T-helper 1 cell (primary cell): Measurements from ENCODE around the gene ZNF679.
"Not testable (repeated sequence)": the region's sequence is repeated elsewhere in the genome, so short reads cannot be mapped to it uniquely, and the experiment has no call there.

ENCODE experiments used
- DNase-seq, 5 donors: peaks; one replicate each; pipeline ENCODE4 v3.0.0-alpha.2; 2012 to 2020
- total RNA-seq, 4 donors: gene quantifications; one replicate each; lab custom pipeline; 2026; lab: John Stamatoyannopoulos, UW

Gene ZNF679
- total RNA-seq: 0 reads per million in 4 donors

DNA sequence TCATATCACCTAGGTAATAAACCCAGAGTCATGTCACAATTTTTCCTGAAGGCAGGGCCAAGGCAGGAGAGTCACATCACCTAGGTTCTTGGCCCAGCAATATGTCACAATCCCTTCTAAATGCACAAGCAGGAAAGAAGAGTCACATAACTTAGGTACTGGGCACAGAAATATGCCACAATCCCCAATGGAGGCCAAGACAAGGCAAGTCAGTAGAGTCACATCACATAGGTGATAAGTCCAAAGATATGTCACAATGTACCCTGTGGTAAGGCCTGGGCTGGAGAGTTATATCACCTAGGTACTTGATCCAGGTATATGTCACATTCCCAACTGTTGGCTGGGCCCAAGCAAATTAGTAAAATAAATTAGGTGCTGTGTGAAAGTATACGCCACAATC is at the start of gene ZNF679:
TSS of gene ZNF679 (plus strand) at position 301 of the 400 bp plus-strand sequence. CDS start 20,644 bp downstream, outside the sequence.
- not testable (repeated sequence) for DNase-seq

GRCh38 chr7:64180989-64181388 is 47.3 kb upstream of the ZNF679 start:
- peak in 1 of 5 donors; percentile 1 for DNase-seq

DNA sequence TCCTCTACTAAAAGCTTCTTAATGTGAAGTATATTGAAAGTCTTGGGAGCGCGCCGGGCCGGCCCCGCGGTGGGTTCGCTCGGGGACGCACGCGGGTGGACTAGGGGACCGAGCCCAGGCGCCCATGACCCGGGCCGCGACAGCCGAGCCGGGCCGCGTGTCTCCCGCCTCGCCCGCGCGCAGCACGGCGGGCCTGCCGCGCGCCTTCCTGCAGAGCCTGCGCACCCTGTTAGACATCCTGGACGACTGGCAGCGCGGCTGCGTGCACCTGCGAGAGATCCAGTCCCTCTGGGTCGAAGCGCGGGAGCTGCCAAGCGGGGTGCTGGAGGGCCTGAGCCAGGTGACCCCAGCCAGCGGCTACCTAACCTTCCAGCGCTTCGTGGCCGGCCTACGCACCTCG is 46.7 kb upstream of the ZNF679 start:
- no peak for DNase-seq

- DNase-seq: no peak
These were observed 46.1 kb upstream of the ZNF679 start for GRCh38 chr7:64182036-64182790.

- peak in 3 of 5 donors; percentile 19 to 33 (median 22) for DNase-seq
These were observed 45.0 kb upstream of the ZNF679 start for GRCh38 chr7:64183126-64183742.

DNA sequence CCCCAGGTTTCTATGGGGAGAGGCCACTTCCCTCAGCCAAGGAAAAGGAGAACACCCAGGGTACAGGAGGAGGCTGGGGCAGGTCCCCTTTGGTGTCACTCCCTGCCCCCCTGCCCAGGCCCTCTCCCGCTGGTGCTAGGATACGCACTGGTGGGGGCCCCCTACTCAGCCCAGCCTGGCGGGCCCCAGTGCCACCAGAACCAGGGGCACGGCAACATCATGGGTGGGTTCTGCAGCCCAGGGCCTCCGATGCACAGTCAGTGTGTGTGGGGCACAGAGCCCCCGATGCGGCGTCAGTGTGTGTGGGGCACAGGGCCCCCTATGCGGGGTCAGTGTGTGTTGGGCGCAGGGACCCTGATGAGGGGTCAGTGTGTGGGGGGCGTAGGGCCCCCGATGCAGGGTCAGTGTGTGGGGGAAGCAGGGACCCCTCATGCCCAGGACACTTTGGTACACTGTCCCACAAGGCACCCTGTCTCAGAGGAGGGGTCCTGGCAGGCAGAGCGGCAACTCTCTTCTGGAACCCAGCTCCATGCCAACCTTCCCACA is 44.4 kb upstream of the ZNF679 start:
- DNase-seq: no peak

GRCh38 chr7:64184376-64184775 is 43.9 kb upstream of the ZNF679 start:
- no peak for DNase-seq

DNA sequence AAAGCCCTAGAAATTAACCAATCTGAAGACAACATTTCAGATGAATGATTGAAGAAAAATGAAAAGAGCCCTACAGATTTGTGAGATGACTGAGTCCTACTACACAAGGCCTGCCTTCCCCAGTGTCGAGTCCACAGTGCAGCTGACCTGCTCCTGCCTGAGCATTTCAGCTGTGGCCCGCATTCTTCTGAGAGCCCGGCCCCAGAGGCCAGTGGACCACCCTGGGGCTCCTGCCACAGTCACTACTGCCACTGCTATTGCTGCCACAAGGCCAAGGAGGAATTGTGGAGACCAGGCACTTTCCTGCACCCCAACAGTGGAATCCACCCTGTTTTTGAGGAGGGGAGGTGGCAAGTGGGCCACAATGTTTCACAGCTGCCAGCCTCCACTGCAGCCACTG is 40.9 kb upstream of the ZNF679 start:
- DNase-seq: no peak

DNA sequence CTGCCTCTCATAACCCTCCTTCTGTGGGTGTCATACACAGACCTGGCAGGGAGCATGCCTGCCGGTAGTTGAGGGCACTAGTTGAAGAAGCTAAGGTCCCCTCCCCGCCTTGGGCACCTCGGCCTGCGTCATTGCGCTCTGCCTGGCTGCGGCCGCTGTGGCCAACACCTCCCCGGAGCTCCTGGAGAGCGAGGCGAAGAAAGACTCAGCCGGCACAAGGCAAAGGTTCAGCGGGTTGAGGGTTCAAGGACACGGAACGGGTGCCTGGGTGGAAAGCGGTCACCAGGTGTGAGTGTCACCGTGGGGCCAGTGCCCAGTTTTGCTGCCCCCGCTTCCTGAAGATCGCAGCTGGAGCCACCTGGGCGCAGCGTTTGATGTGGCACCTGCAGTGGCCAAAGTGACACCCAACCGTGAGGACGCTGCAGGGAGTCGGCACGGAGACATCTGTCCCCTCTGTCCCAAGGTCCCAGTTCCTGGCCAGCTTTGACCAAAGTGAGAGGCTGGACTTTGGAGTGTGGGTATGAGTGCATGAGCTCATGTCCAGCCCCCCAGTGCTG is 36.0 kb upstream of the ZNF679 start:
- DNase-seq: no peak

- DNase-seq: no peak
These were observed 35.5 kb upstream of the ZNF679 start for GRCh38 chr7:64192775-64193174.

DNA sequence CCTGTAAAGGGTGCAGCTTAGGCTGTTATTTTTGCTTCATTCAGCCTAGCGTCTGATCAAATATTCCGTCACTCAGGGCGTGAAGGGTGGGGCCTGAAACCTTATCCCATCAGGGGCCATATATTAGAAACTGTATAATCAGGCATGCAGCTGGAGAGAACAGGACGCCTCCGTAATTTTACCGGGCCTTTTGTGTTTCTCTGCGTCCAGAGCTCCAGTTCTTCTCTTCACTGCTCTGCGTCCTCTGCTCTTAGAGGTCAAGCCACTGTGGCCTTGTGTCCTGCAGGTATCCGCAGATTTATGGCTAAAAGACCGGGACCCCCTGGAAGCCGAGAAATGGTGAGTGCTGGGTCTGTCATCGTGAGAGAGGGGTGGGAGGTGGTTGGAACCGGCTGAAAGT is 21.4 kb upstream of the ZNF679 start, which contains the start of gene ZNF735:
TSS of gene ZNF735 (plus strand) at position 301 of the 400 bp plus-strand sequence. CDS start at position 301, 0 bp downstream.
- no peak for DNase-seq

DNA sequence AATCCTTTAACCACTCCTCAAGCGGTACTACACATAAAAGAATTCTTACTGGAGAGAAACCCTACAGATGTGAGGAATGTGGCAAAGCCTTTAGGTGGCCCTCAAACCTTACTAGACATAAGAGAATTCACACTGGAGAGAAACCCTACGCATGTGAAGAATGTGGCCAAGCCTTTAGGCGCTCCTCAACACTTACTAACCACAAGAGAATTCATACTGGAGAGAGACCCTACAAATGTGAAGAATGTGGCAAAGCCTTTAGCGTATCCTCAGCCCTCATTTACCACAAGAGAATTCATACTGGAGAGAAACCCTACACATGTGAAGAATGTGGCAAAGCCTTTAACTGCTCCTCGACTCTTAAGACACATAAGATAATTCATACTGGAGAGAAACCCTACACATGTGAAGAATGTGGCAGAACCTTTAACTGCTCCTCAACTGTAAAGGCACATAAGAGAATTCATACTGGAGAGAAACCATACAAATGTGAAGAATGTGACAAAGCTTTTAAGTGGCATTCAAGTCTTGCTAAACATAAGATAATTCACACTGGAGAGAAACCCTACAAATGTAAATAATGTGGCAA is 8.5 kb upstream of the ZNF679 start:
- not testable (repeated sequence) for DNase-seq

DNA sequence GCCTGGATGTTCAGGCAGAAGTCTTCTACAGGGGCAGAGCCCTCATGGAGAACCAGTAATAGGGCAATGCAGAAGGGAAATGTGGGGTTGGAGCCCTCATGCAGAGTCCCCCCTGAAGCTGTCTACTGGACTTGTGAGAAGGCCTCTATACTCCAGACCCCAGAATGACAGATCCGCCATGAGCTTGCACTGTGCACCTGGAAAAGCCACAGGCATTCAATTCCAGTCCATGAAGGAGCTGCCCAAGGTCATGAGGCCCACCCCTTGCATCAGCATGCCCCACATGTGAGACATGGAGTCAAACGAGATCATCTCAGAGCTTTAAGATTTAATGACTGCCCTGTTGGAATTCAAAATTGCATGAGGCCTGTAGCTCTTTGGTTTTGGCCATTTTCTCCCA is 4.9 kb upstream of the ZNF679 start:
- DNase-seq: no peak

DNA sequence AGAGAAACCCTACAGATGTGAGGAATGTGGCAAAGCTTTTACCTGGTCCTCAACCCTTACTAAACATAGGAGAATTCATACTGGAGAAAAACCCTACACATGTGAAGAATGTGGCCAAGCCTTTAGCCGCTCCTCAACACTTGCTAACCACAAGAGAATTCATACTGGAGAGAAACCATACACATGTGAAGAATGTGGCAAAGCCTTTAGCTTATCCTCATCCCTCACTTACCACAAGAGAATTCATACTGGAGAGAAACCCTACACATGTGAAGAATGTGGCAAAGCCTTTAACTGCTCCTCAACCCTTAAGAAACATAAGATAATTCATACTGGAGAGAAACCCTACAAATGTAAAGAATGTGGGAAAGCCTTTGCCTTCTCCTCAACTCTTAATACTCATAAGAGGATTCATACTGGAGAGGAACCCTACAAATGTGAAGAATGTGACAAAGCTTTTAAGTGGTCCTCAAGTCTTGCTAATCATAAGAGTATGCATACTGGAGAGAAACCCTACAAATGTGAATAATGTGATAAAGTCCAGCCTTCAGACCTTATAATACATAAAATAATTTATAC is 38.2 kb downstream of the ZNF679 start:
- DNase-seq: no peak

GRCh38 chr7:64277630-64278029 is 49.4 kb downstream of the ZNF679 start:
- no peak for DNase-seq

DNA sequence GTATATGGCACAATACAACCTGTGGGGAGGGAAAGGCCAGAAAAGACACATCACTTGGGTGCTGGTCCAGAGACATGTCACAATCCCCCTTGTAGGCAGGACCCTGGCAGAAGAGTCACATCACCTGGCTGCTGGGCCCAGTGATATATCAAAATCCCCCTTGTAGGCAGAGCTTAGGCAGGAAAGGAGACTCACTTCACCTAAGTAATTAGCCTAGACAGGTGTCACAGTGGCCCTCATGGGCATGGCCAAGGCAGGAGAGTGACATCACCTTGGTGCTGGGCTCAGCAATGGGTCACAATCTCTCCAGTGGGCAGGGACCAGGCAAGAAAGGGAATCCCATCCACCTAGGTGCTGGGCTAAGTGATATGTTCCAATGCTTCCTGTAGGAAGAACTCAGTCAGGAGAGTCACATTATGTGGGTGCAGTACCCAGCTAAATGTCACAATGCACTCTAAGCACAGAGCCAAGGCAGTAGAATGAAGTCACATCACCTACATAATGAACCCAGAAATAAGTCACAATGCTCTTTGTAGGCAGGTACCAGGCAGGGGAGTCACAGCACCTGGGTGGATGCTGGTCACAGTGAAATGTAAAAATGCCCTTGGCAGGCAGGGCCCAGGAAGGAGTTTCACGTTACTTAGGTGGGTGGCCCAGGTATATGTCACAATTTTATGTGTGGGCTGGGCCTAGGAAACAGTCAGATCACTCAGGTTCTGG is 66.6 kb downstream of the ZNF679 start:
- DNase-seq: no peak

- DNase-seq: not testable (repeated sequence)
These were observed 69.1 kb downstream of the ZNF679 start for GRCh38 chr7:64297418-64297817.

DNA sequence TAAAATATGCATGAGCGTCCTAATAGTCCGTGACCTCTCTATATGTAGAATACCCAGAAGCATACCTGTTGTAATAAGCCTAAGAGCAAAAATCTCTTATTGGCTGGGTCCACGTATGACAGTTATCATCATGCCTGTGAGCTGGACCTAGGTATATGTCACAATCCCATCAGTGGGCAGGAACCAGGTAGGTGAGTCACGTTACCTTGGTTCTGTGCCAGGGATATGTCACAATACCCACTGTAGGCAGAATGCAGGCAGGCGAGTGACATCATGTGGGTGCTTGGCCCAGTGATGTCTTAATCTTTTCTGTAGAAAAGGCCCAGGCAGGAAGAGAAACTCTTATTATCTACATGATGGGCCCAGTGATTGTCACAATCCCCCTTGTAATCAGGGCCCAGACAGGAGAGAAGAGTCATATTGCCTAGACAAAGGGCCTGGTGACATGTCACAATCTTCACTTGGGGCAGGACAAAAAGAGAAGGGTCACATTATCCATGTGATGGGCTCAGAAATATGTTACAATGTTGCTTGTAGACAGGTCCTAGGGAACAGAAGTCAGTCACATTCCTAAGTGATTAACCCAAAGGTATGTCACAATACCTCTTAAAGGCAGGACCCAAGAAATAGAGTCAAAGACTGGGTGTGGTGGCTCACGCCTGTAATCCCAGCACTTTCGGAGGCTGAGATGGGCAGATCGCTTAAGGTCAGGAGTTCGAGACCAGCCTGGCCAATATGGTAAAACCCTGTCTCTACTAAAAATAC is 72.5 kb downstream of the ZNF679 start:
- DNase-seq: no peak

- peak; percentile 84 to 96 (median 90) for DNase-seq
These were observed 79.2 kb downstream of the ZNF679 start for GRCh38 chr7:64307254-64308015.

DNA sequence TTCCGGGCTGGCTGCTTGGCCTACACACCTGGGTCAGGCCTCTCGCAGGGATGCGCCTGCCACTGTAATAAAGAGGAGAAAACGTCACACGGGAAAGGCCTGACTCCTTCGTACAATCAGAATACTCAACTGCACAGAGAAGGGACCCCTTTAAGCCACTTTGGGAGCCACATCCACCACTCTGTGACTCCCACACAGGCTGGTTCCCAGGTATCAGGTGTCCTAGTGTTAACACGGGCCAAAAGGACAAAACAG is 79.7 kb downstream of the ZNF679 start:
- peak in 1 of 5 donors; percentile 3 for DNase-seq

DNA sequence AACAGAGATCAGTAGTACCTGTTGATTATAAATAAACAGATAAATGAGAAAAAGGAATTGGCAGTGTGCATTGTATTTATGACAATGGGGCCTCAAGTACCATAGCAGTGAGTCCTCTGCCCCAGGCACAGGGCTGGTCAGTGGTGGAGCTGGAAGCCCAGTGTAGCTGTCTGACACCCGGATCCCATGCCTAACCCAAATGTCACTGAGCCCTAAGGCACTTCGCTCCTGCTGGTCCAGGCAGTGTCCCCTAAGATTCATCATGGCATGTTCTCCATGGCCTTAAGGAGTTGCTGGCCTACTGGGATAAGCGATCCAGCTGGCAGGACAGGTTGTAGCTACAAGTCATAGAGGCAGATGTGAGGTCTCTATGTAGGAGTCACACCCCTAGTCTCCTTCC is 82.2 kb downstream of the ZNF679 start:
- DNase-seq: no peak
